ENCODE data around the gene HDAC2. TPM values are rescaled to one million over a fixed set of nuclear protein-coding genes. Genes with fewer than 3 reads are reported as not detected.

Gene HDAC2
- total RNA-seq, 2 experiments from 2014 or later = 40.5 to 141 TPM

- no peak overlapping the region for H3K4me3 ChIP-seq (ENCODE audit: low read depth, low read length, poor library complexity, severe bottlenecking)
- CTCF ChIA-PET (ENCODE audit: unreplicated experiment) = no interaction called here
- H3K4me1 ChIP-seq (ENCODE audit: insufficient read depth, low read length, poor library complexity, severe bottlenecking) = no peaks in the 10 kb centered on the region
- no peaks in the 10 kb centered on the region for H4K20me1 ChIP-seq (ENCODE audit: insufficient read depth, low read length)
- no peak overlapping the region for H3K27ac ChIP-seq (ENCODE audit: low read depth, low read length, poor library complexity, severe bottlenecking)
- no peaks in the 10 kb centered on the region for H3K9me2 ChIP-seq (ENCODE audit: insufficient read depth, low read length)
- H3K79me2 ChIP-seq (ENCODE audit: insufficient read depth, low read depth, low read length) = no peaks in the 10 kb centered on the region
- intact Hi-C loops (cut with micrococcal nuclease; ENCODE audit: unreplicated experiment) = loop anchor here (10.0 kb wide), 1 partner anchor 108 kb away; no protein-coding TSS in a partner anchor
- DNase-seq (ENCODE audit: low spot score) = no peak
- BruUV-seq (replicated peaks) = no TSS peak
- H2AFZ ChIP-seq (ENCODE audit: low read length) = no peak overlapping the region
- POLR2A ChIA-PET = interaction anchor here (0.6 to 0.8 kb wide), 3 partner anchors 22 to 410 kb away, joined by 3 to 4 read pairs (median 3); no protein-coding TSS in a partner anchor
- no peaks in the 10 kb centered on the region for H3K9me3 ChIP-seq (ENCODE audit: low read length)
- TF ChIP-seq CTCF (conservative IDR thresholded peaks at IDR 0.05; ENCODE audit: low read length) = no peak
- no peak for TF ChIP-seq EZH2phosphoT487 (IDR thresholded peaks at IDR 0.05; ENCODE audit: borderline replicate concordance, low read depth, low read length)
- no peaks in the 10 kb centered on the region for H3K36me3 ChIP-seq (ENCODE audit: insufficient read depth, low read length)
- H3K4me2 ChIP-seq (ENCODE audit: low read length) = no peak overlapping the region
Observed at GRCh38 chr6:113997116-113997515, 26.2 kb upstream of the HDAC2 start.

- Histone ChIP-seq H3K4me1 (ENCODE audit: insufficient read depth, low read length, poor library complexity, severe bottlenecking) (no peaks in the 10 kb centered on the region), H3K4me3 (ENCODE audit: low read depth, low read length, poor library complexity, severe bottlenecking) (no peak overlapping the region), H2AFZ (ENCODE audit: low read length) (no peak overlapping the region), H3K4me2 (ENCODE audit: low read length) (no peak overlapping the region), H3K9me3 (ENCODE audit: low read length) (no peaks in the 10 kb centered on the region), H4K20me1 (ENCODE audit: insufficient read depth, low read length) (no peaks in the 10 kb centered on the region), H3K79me2 (ENCODE audit: insufficient read depth, low read depth, low read length) (no peaks in the 10 kb centered on the region), H3K9me2 (ENCODE audit: insufficient read depth, low read length) (no peaks in the 10 kb centered on the region), H3K36me3 (ENCODE audit: insufficient read depth, low read length) (no peaks in the 10 kb centered on the region), H3K27ac (ENCODE audit: low read depth, low read length, poor library complexity, severe bottlenecking) (no peak overlapping the region)
- DNase-seq (ENCODE audit: low spot score) = no peak
- TF ChIP-seq EZH2phosphoT487 (IDR thresholded peaks at IDR 0.05; ENCODE audit: borderline replicate concordance, low read depth, low read length) (no peak), CTCF (conservative IDR thresholded peaks at IDR 0.05; ENCODE audit: low read length) (no peak)
- BruUV-seq (replicated peaks) = no TSS peak
- ChIA-PET POLR2A (no interaction called here), CTCF (ENCODE audit: unreplicated experiment) (no interaction called here)
- intact Hi-C loops (cut with micrococcal nuclease; ENCODE audit: unreplicated experiment) = loop anchor here (10.0 kb wide), 1 partner anchor 109 kb away; no protein-coding TSS in a partner anchor
Observed at GRCh38 chr6:113995634-113996033, 24.7 kb upstream of the HDAC2 start.

GRCh38 chr6:113994934-113995342 is 24.0 kb upstream of the HDAC2 start:
- no peaks in the 10 kb centered on the region for H3K36me3 ChIP-seq (ENCODE audit: insufficient read depth, low read length)
- TF ChIP-seq EZH2phosphoT487 (IDR thresholded peaks at IDR 0.05; ENCODE audit: borderline replicate concordance, low read depth, low read length) = no peak
- peak; percentile 74 for TF ChIP-seq CTCF (conservative IDR thresholded peaks at IDR 0.05; ENCODE audit: low read length)
- H3K9me3 ChIP-seq (ENCODE audit: low read length) = no peaks in the 10 kb centered on the region
- BruUV-seq (replicated peaks) = no TSS peak
- H3K9me2 ChIP-seq (ENCODE audit: insufficient read depth, low read length) = no peaks in the 10 kb centered on the region
- H3K27ac ChIP-seq (ENCODE audit: low read depth, low read length, poor library complexity, severe bottlenecking) = no peak overlapping the region
- peak; percentile 40 for DNase-seq (ENCODE audit: low spot score)
- H3K4me1 ChIP-seq (ENCODE audit: insufficient read depth, low read length, poor library complexity, severe bottlenecking) = no peaks in the 10 kb centered on the region
- H4K20me1 ChIP-seq (ENCODE audit: insufficient read depth, low read length) = no peaks in the 10 kb centered on the region
- no peak overlapping the region for H3K4me3 ChIP-seq (ENCODE audit: low read depth, low read length, poor library complexity, severe bottlenecking)
- intact Hi-C loops (cut with micrococcal nuclease; ENCODE audit: unreplicated experiment) = loop anchor here (10.0 kb wide), 1 partner anchor 110 kb away; no protein-coding TSS in a partner anchor
- no peak overlapping the region for H2AFZ ChIP-seq (ENCODE audit: low read length)
- ChIA-PET CTCF (ENCODE audit: unreplicated experiment) (no interaction called here), POLR2A (no interaction called here)
- H3K79me2 ChIP-seq (ENCODE audit: insufficient read depth, low read depth, low read length) = no peaks in the 10 kb centered on the region
- no peak overlapping the region for H3K4me2 ChIP-seq (ENCODE audit: low read length)

Measured in OCI-LY7 (cell line).